ENCODE measurements around the gene THADA.

- TF ChIP-seq CTCF (IDR thresholded peaks at IDR 0.05; ENCODE audit: low read length) (no peak), EZH2 (IDR thresholded peaks at IDR 0.05; ENCODE audit: borderline replicate concordance, low read length) (no peak)
Measured at GRCh38 chr2:43331422-43331821, 264.4 kb downstream of the THADA start.
